ENCODE measurements around the gene GPS1. TPM values are rescaled to one million over a fixed set of nuclear protein-coding genes. Genes with fewer than 3 reads are reported as not detected.

GPS1 gene
- total and polyA plus RNA-seq, 11 donors, result 76.7 to 151 (median 85.0) TPM

DNA sequence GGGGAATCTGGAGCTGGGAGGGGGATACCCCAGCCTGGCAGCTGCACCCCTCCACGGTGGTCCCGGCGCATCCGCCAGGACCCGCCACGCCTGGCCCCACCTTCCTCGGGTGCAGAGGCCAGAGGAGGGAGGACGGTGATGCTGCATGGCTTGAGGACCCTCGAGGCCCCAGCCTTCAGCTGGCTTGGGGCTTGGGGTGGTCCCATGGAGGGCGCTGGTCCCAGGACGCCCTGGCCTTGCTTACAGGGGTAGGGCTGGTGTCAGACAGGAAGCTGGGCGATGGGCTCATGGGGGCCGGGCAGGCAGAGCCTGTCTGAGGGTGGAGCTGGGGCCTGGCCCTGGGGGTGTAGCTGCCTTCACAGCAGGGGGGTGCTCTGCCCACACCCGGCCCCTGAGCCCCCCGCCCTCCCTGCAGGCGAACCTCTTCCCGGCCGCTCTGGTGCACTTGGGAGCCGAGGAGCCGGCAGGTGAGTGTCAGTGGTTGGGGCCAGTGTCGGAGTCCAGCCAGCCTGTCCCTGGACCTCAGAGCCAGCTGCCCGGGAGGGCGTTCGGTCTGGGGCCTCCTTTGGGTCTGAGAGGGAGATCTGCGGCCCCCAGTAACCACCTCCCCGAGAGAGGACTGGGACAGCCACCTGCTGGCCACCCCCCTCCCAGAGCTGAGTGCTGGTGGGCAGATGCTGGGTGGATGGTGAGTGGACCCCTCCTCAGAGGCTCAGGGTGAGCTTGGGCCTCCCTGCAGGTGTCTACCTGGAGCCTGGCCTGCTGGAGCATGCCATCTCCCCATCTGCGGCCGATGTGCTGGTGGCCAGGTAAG lies 35.4 kb upstream of the GPS1 start:
- no peak for ATAC-seq
- 91 to 94% (median 92%) methylated on average over 25 to 28 of the region's 28 CpGs; no CpG with 5 or more reads in 1 of the 4 donors for WGBS, 4 donors
- intact Hi-C loops (cut with DNase I), result no loop called here
- H3K36me3 ChIP-seq, result peaks cover 0 to 26% (median 6%) of the 10 kb centered on the region in 9 donors
- no peak for TF ChIP-seq POLR2A (IDR thresholded peaks at IDR 0.05)
- TF ChIP-seq, protein P1, sequence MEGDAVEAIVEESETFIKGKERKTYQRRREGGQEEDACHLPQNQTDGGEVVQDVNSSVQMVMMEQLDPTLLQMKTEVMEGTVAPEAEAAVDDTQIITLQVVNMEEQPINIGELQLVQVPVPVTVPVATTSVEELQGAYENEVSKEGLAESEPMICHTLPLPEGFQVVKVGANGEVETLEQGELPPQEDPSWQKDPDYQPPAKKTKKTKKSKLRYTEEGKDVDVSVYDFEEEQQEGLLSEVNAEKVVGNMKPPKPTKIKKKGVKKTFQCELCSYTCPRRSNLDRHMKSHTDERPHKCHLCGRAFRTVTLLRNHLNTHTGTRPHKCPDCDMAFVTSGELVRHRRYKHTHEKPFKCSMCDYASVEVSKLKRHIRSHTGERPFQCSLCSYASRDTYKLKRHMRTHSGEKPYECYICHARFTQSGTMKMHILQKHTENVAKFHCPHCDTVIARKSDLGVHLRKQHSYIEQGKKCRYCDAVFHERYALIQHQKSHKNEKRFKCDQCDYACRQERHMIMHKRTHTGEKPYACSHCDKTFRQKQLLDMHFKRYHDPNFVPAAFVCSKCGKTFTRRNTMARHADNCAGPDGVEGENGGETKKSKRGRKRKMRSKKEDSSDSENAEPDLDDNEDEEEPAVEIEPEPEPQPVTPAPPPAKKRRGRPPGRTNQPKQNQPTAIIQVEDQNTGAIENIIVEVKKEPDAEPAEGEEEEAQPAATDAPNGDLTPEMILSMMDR (IDR thresholded peaks at IDR 0.05), result no peak
- H3K27ac ChIP-seq, result no peak overlapping the region
- DNase-seq, result no peak
- H3K4me1 ChIP-seq, result peaks cover 0 to 32% (median 8%) of the 10 kb centered on the region in 12 donors
- no peak overlapping the region for H3K4me3 ChIP-seq
- H3K9me3 ChIP-seq, result no peaks in the 10 kb centered on the region
- no peaks in the 10 kb centered on the region for H3K27me3 ChIP-seq

DNA sequence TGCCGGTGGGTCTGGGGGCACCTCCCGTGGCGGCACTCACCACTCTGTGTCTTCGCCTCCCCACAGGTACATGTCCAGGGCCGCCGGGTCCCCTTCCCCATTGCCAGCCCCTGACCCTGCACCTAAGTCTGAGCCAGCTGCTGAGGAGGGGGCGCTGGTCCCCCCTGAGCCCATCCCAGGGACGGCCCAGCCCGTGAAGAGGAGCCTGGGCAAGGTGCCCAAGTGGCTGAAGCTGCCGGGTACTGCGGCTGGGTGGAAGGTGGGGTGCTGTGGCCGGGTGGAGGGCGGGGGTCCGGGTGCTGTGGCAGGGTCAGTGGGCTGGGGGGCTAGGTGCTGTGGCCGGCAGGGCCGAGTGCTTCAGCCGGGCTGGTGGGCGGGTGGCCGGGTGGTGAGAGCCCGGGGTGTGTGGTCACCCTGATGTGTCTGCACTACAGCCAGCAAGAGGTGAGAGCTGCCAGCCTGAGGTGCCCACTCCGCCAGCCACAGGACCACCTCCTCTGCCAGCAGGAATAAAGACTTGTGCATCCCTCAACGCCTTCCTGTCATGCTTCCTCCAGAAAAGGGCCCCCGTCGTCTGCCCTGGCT lies 34.7 kb upstream of the GPS1 start:
- TF ChIP-seq, protein P1 (IDR thresholded peaks at IDR 0.05), result no peak
- no peak for TF ChIP-seq POLR2A (IDR thresholded peaks at IDR 0.05)
- ATAC-seq (no peak), DNase-seq (no peak)
- Histone ChIP-seq H3K9me3 (no peaks in the 10 kb centered on the region), H3K36me3 (peaks cover 0 to 21% (median 6%) of the 10 kb centered on the region in 9 donors), H3K4me1 (peaks cover 2 to 39% (median 15%) of the 10 kb centered on the region in 12 donors), H3K27ac (no peak overlapping the region), H3K4me3 (no peak overlapping the region), H3K27me3 (no peaks in the 10 kb centered on the region)
- WGBS, 4 donors, result 77 to 88% (median 86%) methylated on average over 20 to 24 of the region's 24 CpGs
- intact Hi-C loops (cut with DNase I), result no loop called here

DNA sequence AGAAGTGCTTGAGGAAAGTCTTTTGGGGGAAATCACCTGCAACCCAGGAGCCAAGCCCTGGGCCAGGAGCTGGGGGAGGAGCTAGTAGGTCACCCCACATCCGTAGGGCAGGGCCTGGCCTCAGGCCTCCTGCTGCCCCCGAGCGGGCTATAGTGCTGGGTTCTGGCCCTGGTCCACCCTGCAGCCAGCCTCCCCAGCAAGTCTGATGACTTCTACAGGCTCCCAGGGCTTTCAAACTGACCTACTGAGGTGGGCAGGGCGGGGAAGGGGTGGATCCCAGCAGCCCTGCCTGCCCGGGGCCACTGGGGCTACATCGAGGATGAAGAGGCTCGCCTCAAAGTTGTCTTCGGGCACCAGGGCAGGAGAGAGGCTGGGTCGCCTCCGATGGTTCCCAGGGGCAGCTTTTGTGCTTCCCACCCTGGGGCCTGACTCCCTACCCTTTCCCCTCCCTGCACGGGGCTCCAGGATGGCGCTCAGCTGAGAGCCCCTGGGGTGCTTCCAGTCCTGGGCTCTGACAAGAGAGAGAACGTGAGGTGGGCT lies 34.0 kb upstream of the GPS1 start:
- no peak overlapping the region for H3K4me3 ChIP-seq
- intact Hi-C loops (cut with DNase I), result loop anchor here in 1 of 10 donors (2.0 kb wide), 1 partner anchor 59 kb away; no protein-coding TSS in a partner anchor
- H3K27ac ChIP-seq, result no peak overlapping the region
- DNase-seq, result no peak
- H3K27me3 ChIP-seq, result no peaks in the 10 kb centered on the region
- peaks cover 0 to 21% (median 6%) of the 10 kb centered on the region in 9 donors for H3K36me3 ChIP-seq
- no peak for ATAC-seq
- 80 to 86% (median 81%) methylated on average over 1 to 13 of the region's 13 CpGs for WGBS, 4 donors
- TF ChIP-seq, protein P1 (IDR thresholded peaks at IDR 0.05), result no peak
- TF ChIP-seq POLR2A (IDR thresholded peaks at IDR 0.05), result no peak
- H3K9me3 ChIP-seq, result no peaks in the 10 kb centered on the region
- H3K4me1 ChIP-seq, result peaks cover 5 to 41% (median 18%) of the 10 kb centered on the region in 12 donors
